HepG2 (cell line): ENCODE measurements around the gene NAALADL1. TPM values are rescaled to one million over a fixed set of nuclear protein-coding genes. Genes with fewer than 3 reads are reported as not detected.
A peak's percentile ranks its signal among the peaks of the same experiment; 100 is the strongest.

ENCODE experiments used
- ATF3 ChIP-seq: sonication (generic); formaldehyde crosslinking; IDR thresholded peaks from 2 replicates; pipeline ENCODE4 v1.4.0; 2020; ENCODE audit warnings: missing genetic modification reagents
- GTF3A ChIP-seq: sonication (generic); formaldehyde crosslinking; conservative IDR thresholded peaks from 2 replicates; pipeline ENCODE4 v1.4.0; 2020; ENCODE audit warnings: mild to moderate bottlenecking, missing genetic modification reagents
- KIAA2018 ChIP-seq: sonication (generic); formaldehyde crosslinking; IDR thresholded peaks from 2 replicates; pipeline ENCODE4 v1.5.0; 2020; ENCODE audit warnings: mild to moderate bottlenecking, missing genetic modification reagents, borderline replicate concordance
- KLF13 ChIP-seq: sonication (generic); formaldehyde crosslinking; IDR thresholded peaks from 2 replicates; pipeline ENCODE4 v1.4.0; 2020; ENCODE audit warnings: mild to moderate bottlenecking, missing genetic modification reagents
- MYC ChIP-seq: sonication (generic); formaldehyde crosslinking; IDR thresholded peaks from 2 replicates; pipeline ENCODE4 v1.9.0; 2021; ENCODE audit warnings: missing genetic modification reagents, borderline replicate concordance
- NFRKB ChIP-seq: fragments of 450-650 bp; IDR thresholded peaks from 2 replicates; pipeline ENCODE4 v1.6.1; 2017
- PLRG1 ChIP-seq: fragments of 450-650 bp; conservative IDR thresholded peaks from 2 replicates; pipeline ENCODE4 v1.6.1; 2016
- RAD21 ChIP-seq: fragments of 450-650 bp; formaldehyde crosslinking; IDR thresholded peaks from 2 replicates; pipeline ENCODE4 v1.5.0; 2020; ENCODE audit warnings: mild to moderate bottlenecking
- RARA ChIP-seq: IDR thresholded peaks from 2 replicates; pipeline ENCODE4 v1.6.1; 2016; ENCODE audit warnings: missing genetic modification reagents, missing compliant biosample characterization
- TCF7 ChIP-seq: sonication (generic); IDR thresholded peaks from 2 replicates; pipeline ENCODE4 v1.6.1; 2016; ENCODE audit warnings: antibody characterized with exemption, low read depth
- ZMYM3 ChIP-seq: sonication (generic); formaldehyde crosslinking; IDR thresholded peaks from 2 replicates; pipeline ENCODE4 v1.5.1; 2020; ENCODE audit warnings: mild to moderate bottlenecking, missing genetic modification reagents
- ZNF263 ChIP-seq: sonication (generic); formaldehyde crosslinking; IDR thresholded peaks from 2 replicates; pipeline ENCODE4 v1.4.0; 2020; ENCODE audit warnings: missing genetic modification reagents
- ZNF484 ChIP-seq: sonication (generic); formaldehyde crosslinking; IDR thresholded peaks from 2 replicates; pipeline ENCODE4 v1.5.1; 2020; ENCODE audit warnings: mild to moderate bottlenecking, low read depth, missing genetic modification reagents, borderline replicate concordance
- ZNF574 ChIP-seq: sonication (generic); formaldehyde crosslinking; IDR thresholded peaks from 2 replicates; pipeline ENCODE4 v1.4.0; 2020; ENCODE audit warnings: missing genetic modification reagents
- polyA plus RNA-seq, 8 experiments: library from polyadenylated mRNA; depleted of rRNA in 3 of 8; stranded (reverse) in 7 of 8; unstranded in 1 of 8; fragments of >200 nt; fragmentation: Illumina TruSeq in 4 of 8; extraction: Trizol in 4 of 8; gene quantifications; 2 replicates each; pipeline versions ENCODE4 v1.2.1 to v1.2.3, GENCODE V29; 2011 to 2016; ENCODE audit warnings: low read depth in 4 of 8, missing spikeins in 1 of 8, mixed read lengths in 1 of 8; ENCODE audit not compliant: insufficient read depth in 1 of 8
- total RNA-seq, 5 experiments: library from RNA; depleted of rRNA; stranded (reverse); fragments of >200 nt; fragmentation: Illumina TruSeq; extraction: Trizol; gene quantifications; 2 replicates each; pipeline ENCODE4 v1.2.3, GENCODE V29; 2016; ENCODE audit warnings: low read depth in 1 of 5

The NAALADL1 gene
- total and polyA plus RNA-seq, 2 of the 13 experiments (the other 11 are each of a cell fraction or from before 2014, with no cell fraction given) = 9.3 to 33.9 TPM

GRCh38 chr11:65059959-65060824 is 1.8 kb upstream of the NAALADL1 start (continued):
- TF ChIP-seq ATF3 (CRISPR knock-in tag) (no peak), RARA (CRISPR knock-in tag) (0 out of 2 replicates have a peak, but pooled peaks have one; percentile 13), RAD21 (CRISPR knock-in tag) (no peak), NFRKB (no peak), ZNF574 (CRISPR knock-in tag) (no peak), TCF7 (no peak), KIAA2018 (no peak), KLF13 (CRISPR knock-in tag) (no peak), ZMYM3 (CRISPR knock-in tag) (0 out of 2 replicates have a peak, but pooled peaks have one; percentile 9), PLRG1 (no peak), ZNF484 (CRISPR knock-in tag) (no peak), MYC (CRISPR knock-in tag) (0 out of 2 replicates have a peak, but pooled peaks have one; percentile 15), GTF3A (no peak), ZNF263 (CRISPR knock-in tag) (peak; percentile 35; the same call in 1 of the 2 replicates)
